K562 (cell line): ENCODE measurements around the gene LRP6. TPM values are rescaled to one million over a fixed set of nuclear protein-coding genes. Genes with fewer than 3 reads are reported as not detected.

Source experiments
- ATAC-seq: fragments of 200-7000 bp; cut with Tn5 transposase; 3 replicates; pipeline ENCODE4 v1.9.1; 2020; ENCODE audit warnings: moderate library complexity
- BruUV-seq: library from RNA; stranded (reverse); fragments of 400-500 nt; replicated peaks from 2 replicates; lab custom pipeline; 2021; lab: Mats Ljungman, UMichigan
- CTCF ChIA-PET: fragments of 300-600 bp; formaldehyde crosslinking; extraction: SDS; loops from one replicate; lab custom pipeline; 2021; ENCODE audit warnings: low intra/inter-chr PET ratio; lab: Yijun Ruan, JAX
- POLR2A ChIA-PET: fragments of 300-600, 350-650 bp; sonication (Branson Sonifier 250); formaldehyde crosslinking; extraction: SDS; loops from one replicate; lab custom pipeline; 2021; ENCODE audit warnings: antibody characterized with exemption, inconsistent platforms; lab: Yijun Ruan, JAX
- DNase-seq, 4 experiments: peaks; one replicate each; pipeline versions ENCODE4 v3.0.0 to v3.0.0-alpha.2; 2011 to 2018; ENCODE audit warnings: low spot score in 3 of 4, mixed read lengths in 3 of 4; ENCODE audit errors: extremely low read depth in 1 of 4
- FAIRE-seq: peaks from 2 replicates; lab custom pipeline; 2011; peaks lifted over from hg19 to GRCh38; lab: Jason Lieb, UNC
- H2AFZ ChIP-seq: 2 replicates; pipeline ENCODE4 v1.6.0; 2011; ENCODE audit warnings: low read depth, low read length, control low read depth, inconsistent platforms
- H3K27ac ChIP-seq: fragments of 200-600 bp; 3 replicates; pipeline ENCODE4 v1.8.0; 2011; ENCODE audit warnings: low read depth, mild to moderate bottlenecking, control low read depth, inconsistent platforms, low read length, moderate library complexity, mixed read lengths; ENCODE audit errors: extremely low read depth
- H3K27me3 ChIP-seq, 2 experiments: fragments of 300-600 bp in 1 of 2; 2 replicates in 1 of 2; 3 replicates in 1 of 2; pipeline versions ENCODE4 v1.6.0 to v1.8.0; 2011; ENCODE audit warnings: inconsistent platforms in 2 of 2, low read length in 2 of 2, mild to moderate bottlenecking in 1 of 2, mixed read lengths in 1 of 2, moderate library complexity in 1 of 2; ENCODE audit not compliant: control insufficient read depth in 2 of 2, insufficient read depth in 2 of 2
- H3K36me3 ChIP-seq: fragments of 300-600 bp; 3 replicates; pipeline ENCODE4 v1.8.0; 2011; ENCODE audit warnings: mild to moderate bottlenecking, low read length, inconsistent platforms; ENCODE audit not compliant: control insufficient read depth, insufficient read depth
- H3K4me1 ChIP-seq, 2 experiments: fragments of 200-600 bp in 1 of 2; replicated peaks in 1 of 2; 2 replicates in 1 of 2; 3 replicates in 1 of 2; pipeline versions ENCODE4 v1.5.1 to v1.8.0; 2011; ENCODE audit warnings: inconsistent platforms in 2 of 2, low read length in 2 of 2, mild to moderate bottlenecking in 1 of 2, mixed read lengths in 1 of 2, moderate library complexity in 1 of 2; ENCODE audit not compliant: control insufficient read depth in 2 of 2, insufficient read depth in 2 of 2
- H3K4me2 ChIP-seq: 2 replicates; pipeline ENCODE4 v1.6.1; 2011; ENCODE audit warnings: low read length, control low read depth, inconsistent platforms, mixed read lengths; ENCODE audit not compliant: insufficient read depth
- H3K4me3 ChIP-seq: fragments of 200-600 bp; sonication (generic), shearing (Covaris generic); 2 replicates; pipeline ENCODE4 v1.5.1; 2016; ENCODE audit warnings: control low read depth, inconsistent platforms
- H3K79me2 ChIP-seq: fragments of 200-600 bp; 3 replicates; pipeline ENCODE4 v1.8.0; 2011; ENCODE audit warnings: low read length, inconsistent platforms; ENCODE audit not compliant: control insufficient read depth, insufficient read depth
- H3K9ac ChIP-seq, 2 experiments: 2 replicates each; pipeline versions ENCODE4 v1.6.0 to v1.6.1; 2011; ENCODE audit warnings: low read depth in 2 of 2, low read length in 2 of 2, control low read depth in 1 of 2, inconsistent platforms in 1 of 2, mild to moderate bottlenecking in 1 of 2, mixed read lengths in 1 of 2; ENCODE audit not compliant: insufficient read depth in 1 of 2
- H3K9me1 ChIP-seq: one replicate; pipeline ENCODE4 v1.6.0; 2011; ENCODE audit warnings: inconsistent platforms, mild to moderate bottlenecking, low read length, moderate library complexity; ENCODE audit not compliant: control insufficient read depth, insufficient read depth
- H3K9me3 ChIP-seq: replicated peaks from 2 replicates; pipeline ENCODE4 v1.5.1; 2011; ENCODE audit warnings: low read depth, low read length, inconsistent platforms; ENCODE audit not compliant: control insufficient read depth, insufficient read depth
- H4K20me1 ChIP-seq: replicated peaks from 2 replicates; pipeline ENCODE4 v1.6.1; 2011; ENCODE audit warnings: low read length, inconsistent platforms, mixed read lengths; ENCODE audit not compliant: control insufficient read depth, insufficient read depth
- BCL6 ChIP-seq: fragments of 250-450 bp; sonication (Bioruptor Pico); IDR thresholded peaks from 2 replicates; pipeline ENCODE4 v1.4.0; 2020
- CSDE1 ChIP-seq, 2 experiments: fragments of 450-650 bp; IDR thresholded peaks; 2 replicates each; pipeline ENCODE4 v1.6.1; 2016; ENCODE audit warnings: mild to moderate bottlenecking in 1 of 2
- HLTF ChIP-seq: fragments of 450-650 bp; IDR thresholded peaks from 2 replicates; pipeline ENCODE4 v1.6.1; 2016
- HSF4 ChIP-seq: fragments of 250-450 bp; sonication (Bioruptor Pico); IDR thresholded peaks from 2 replicates; pipeline ENCODE4 v2.1.2; 2022; ENCODE audit warnings: mild to moderate bottlenecking, moderate library complexity, borderline replicate concordance
- IFI16 ChIP-seq: fragments of 250-450 bp; sonication (Bioruptor Pico); IDR thresholded peaks from 2 replicates; pipeline ENCODE4 v2.1.2; 2022; ENCODE audit warnings: mild to moderate bottlenecking, inconsistent platforms
- MEIS2 ChIP-seq: fragments of 450-650 bp; IDR thresholded peaks from 2 replicates; pipeline ENCODE4 v1.6.1; 2014; ENCODE audit warnings: mild to moderate bottlenecking; ENCODE audit not compliant: partially characterized antibody
- NCOA2 ChIP-seq, 2 experiments: fragments of 450-650 bp; IDR thresholded peaks; 2 replicates each; pipeline ENCODE4 v1.6.1; 2018; ENCODE audit warnings: mild to moderate bottlenecking in 2 of 2, moderate library complexity in 1 of 2; ENCODE audit not compliant: partially characterized antibody in 2 of 2
- TAL1 ChIP-seq: fragments of 450-650 bp; IDR thresholded peaks from 2 replicates; pipeline ENCODE4 v1.6.1; 2016; ENCODE audit warnings: mild to moderate bottlenecking
- ZNF551 ChIP-seq: fragments of 250-450 bp; sonication (Bioruptor Pico); IDR thresholded peaks from 2 replicates; pipeline ENCODE4 v1.5.0; 2021; ENCODE audit warnings: mild to moderate bottlenecking, moderate library complexity
- ZNF778 ChIP-seq: fragments of 450-650 bp; formaldehyde crosslinking; IDR thresholded peaks from 2 replicates; pipeline ENCODE4 v1.4.0; 2020; ENCODE audit warnings: mild to moderate bottlenecking, moderate library complexity
- WGBS: fragments of 100-300 bp; shearing (Covaris generic); methylation state at CpG from one replicate; pipeline ENCODE4 v1.1.6; 2016; ENCODE audit warnings: low coverage, mixed read lengths; ENCODE audit not compliant: insufficient coverage; ENCODE audit errors: missing lambda C conversion rate; 5-methylcytosine and 5-hydroxymethylcytosine counted together
- in situ Hi-C: fragments of 300-500 bp; cut with MboI; formaldehyde crosslinking; loops from 4 replicates; pipeline ENCODE4 v1.15.0; 2018; ENCODE audit warnings: inconsistent platforms, mixed read lengths
- intact Hi-C: fragments of 100-400 bp; cut with micrococcal nuclease; formaldehyde crosslinking; loops from 2 replicates; pipeline ENCODE4 v1.14.2; 2022
- polyA plus RNA-seq, 8 experiments: library from polyadenylated mRNA; depleted of rRNA in 4 of 8; stranded (reverse) in 5 of 8; unstranded in 3 of 8; fragments of >200 nt; fragmentation: Nextera tagmentation in 2 of 8; fragmentation: Illumina TruSeq in 1 of 8; extraction: Ambion mirVana in 2 of 8; extraction: Trizol in 1 of 8; gene quantifications; 2 replicates each; pipeline versions ENCODE4 v1.2.1 to v1.2.3, GENCODE V29; 2011 to 2014; ENCODE audit warnings: inconsistent platforms in 1 of 8, missing spikeins in 1 of 8
- total RNA-seq, 7 experiments: library from RNA; depleted of rRNA in 6 of 7; stranded (reverse); fragments of >200 nt in 6 of 7; fragmentation: Illumina TruSeq in 2 of 7; extraction: Trizol in 2 of 7; gene quantifications; 2 replicates each; pipeline versions ENCODE4 v1.2.1 to v1.2.3, GENCODE V29; 2011 to 2021; ENCODE audit warnings: low replicate concordance in 1 of 7
- TF ChIP-seq, protein P1 (sequence below): sonication (generic); formaldehyde crosslinking; IDR thresholded peaks from 2 replicates; pipeline ENCODE4 v1.8.0; 2022; ENCODE audit warnings: missing genetic modification reagents, mild to moderate bottlenecking, borderline replicate concordance
- TF ChIP-seq, protein P2 (sequence below): sonication (generic); formaldehyde crosslinking; IDR thresholded peaks from 2 replicates; pipeline ENCODE4 v1.9.0; 2022; ENCODE audit warnings: mild to moderate bottlenecking, missing genetic modification reagents

LRP6 gene
- total and polyA plus RNA-seq, 9 of the 15 experiments (the other 6 are each of a cell fraction or from before 2014, with no cell fraction given) = 3.0 to 17.0 (median 10.8) TPM

GRCh38 chr12:12239127-12239526, 27.7 kb downstream of the LRP6 start:
- in situ Hi-C loops = no loop called here
- H3K9ac ChIP-seq = no peak overlapping the region
- no peaks in the 10 kb centered on the region for H3K9me3 ChIP-seq
- BruUV-seq = no TSS peak
- H3K4me1 ChIP-seq = no peaks in the 10 kb centered on the region; a peak in 1 of 5 replicates
- TF ChIP-seq, protein P1, sequence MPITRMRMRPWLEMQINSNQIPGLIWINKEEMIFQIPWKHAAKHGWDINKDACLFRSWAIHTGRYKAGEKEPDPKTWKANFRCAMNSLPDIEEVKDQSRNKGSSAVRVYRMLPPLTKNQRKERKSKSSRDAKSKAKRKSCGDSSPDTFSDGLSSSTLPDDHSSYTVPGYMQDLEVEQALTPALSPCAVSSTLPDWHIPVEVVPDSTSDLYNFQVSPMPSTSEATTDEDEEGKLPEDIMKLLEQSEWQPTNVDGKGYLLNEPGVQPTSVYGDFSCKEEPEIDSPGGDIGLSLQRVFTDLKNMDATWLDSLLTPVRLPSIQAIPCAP (CRISPR knock-in tag) = no peak
- TF ChIP-seq CSDE1 (IDR thresholded peaks at IDR 0.05) (no peak), BCL6 (CRISPR knock-in tag) (no peak), ZNF551 (no peak), MEIS2 (no peak), IFI16 (CRISPR knock-in tag) (no peak), HSF4 (CRISPR knock-in tag) (no peak), ZNF778 (CRISPR knock-in tag) (no peak), NCOA2 (IDR thresholded peaks at IDR 0.05; ENCODE audit: partially characterized antibody in 2 of 2) (no peak), TAL1 (no peak), HLTF (no peak)
- TF ChIP-seq, protein P2, sequence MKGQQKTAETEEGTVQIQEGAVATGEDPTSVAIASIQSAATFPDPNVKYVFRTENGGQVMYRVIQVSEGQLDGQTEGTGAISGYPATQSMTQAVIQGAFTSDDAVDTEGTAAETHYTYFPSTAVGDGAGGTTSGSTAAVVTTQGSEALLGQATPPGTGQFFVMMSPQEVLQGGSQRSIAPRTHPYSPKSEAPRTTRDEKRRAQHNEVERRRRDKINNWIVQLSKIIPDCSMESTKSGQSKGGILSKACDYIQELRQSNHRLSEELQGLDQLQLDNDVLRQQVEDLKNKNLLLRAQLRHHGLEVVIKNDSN (CRISPR knock-in tag) = no peak
- no peaks in the 10 kb centered on the region for H4K20me1 ChIP-seq
- H3K36me3 ChIP-seq = peaks cover 8% of the 10 kb centered on the region; the same call in 1 of the 3 replicates
- ATAC-seq = no peak
- ChIA-PET POLR2A (interaction anchor here (2.0 kb wide), 1 partner anchor 10 kb away, joined by 4 read pairs; no protein-coding TSS in a partner anchor), CTCF (no interaction called here)
- H3K4me3 ChIP-seq = no peak overlapping the region
- no peak for FAIRE-seq
- no peaks in the 10 kb centered on the region for H3K27me3 ChIP-seq
- H3K4me2 ChIP-seq = no peak overlapping the region
- 53% methylated on average over 2 of the region's 2 CpGs for WGBS
- no peaks in the 10 kb centered on the region for H3K9me1 ChIP-seq
- DNase-seq = no peak
- no peak overlapping the region for H2AFZ ChIP-seq
- no peak overlapping the region for H3K27ac ChIP-seq
- intact Hi-C loops = no loop called here
- H3K79me2 ChIP-seq = peaks cover 85% of the 10 kb centered on the region
